Measurements from ENCODE around the gene PPP2R5D.
A peak's percentile ranks its signal among the peaks of the same experiment; 100 is the strongest.

PPP2R5D gene

DNA sequence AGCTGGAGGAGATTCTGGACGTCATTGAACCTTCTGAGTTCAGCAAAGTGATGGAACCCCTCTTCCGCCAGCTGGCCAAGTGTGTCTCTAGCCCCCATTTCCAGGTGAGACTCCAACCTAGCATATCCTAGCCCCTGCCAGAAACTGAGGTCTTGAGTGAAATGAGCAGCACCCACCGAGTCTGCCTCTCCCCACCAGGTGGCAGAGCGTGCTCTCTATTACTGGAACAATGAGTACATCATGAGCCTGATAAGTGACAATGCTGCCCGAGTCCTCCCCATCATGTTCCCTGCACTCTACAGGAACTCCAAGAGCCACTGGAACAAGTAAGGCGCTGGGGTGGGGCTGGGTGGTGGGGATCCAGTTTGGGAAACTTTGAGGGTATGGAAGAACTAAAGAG is 24.8 kb downstream of the PPP2R5D start:
- FAIRE-seq (no peak), DNase-seq (ENCODE audit: insufficient read length, low spot score) (no peak)

DNA sequence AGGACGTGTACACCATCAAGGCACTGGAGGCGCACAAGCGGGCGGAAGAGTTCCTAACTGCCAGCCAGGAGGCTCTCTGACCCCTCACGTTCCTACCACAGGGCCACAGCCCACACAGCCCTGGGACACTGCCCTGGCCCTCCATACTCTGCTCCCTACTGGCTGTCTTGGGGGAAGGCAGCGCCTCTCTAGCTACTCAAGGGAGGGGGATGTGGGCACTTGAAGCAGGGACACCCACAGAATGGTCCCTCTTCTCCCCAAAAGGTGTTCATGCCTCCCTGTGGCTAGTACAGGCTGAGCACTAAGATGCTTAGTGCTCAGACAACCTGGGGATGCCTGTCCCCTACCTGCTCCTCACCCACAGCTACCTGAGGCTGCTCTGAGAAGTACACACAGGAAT is 26.8 kb downstream of the PPP2R5D start:
- TF ChIP-seq, protein P1, sequence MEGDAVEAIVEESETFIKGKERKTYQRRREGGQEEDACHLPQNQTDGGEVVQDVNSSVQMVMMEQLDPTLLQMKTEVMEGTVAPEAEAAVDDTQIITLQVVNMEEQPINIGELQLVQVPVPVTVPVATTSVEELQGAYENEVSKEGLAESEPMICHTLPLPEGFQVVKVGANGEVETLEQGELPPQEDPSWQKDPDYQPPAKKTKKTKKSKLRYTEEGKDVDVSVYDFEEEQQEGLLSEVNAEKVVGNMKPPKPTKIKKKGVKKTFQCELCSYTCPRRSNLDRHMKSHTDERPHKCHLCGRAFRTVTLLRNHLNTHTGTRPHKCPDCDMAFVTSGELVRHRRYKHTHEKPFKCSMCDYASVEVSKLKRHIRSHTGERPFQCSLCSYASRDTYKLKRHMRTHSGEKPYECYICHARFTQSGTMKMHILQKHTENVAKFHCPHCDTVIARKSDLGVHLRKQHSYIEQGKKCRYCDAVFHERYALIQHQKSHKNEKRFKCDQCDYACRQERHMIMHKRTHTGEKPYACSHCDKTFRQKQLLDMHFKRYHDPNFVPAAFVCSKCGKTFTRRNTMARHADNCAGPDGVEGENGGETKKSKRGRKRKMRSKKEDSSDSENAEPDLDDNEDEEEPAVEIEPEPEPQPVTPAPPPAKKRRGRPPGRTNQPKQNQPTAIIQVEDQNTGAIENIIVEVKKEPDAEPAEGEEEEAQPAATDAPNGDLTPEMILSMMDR (IDR thresholded peaks at IDR 0.05; ENCODE audit: insufficient read depth, missing control alignments), result no peak
- DNase-seq (ENCODE audit: insufficient read length, low spot score), result no peak
- no peak for FAIRE-seq

More for the DNA sequence above, 24.8 kb downstream of the PPP2R5D start:
- TF ChIP-seq, protein P1 (IDR thresholded peaks at IDR 0.05; ENCODE audit: insufficient read depth, missing control alignments), result peak; percentile 34

DNA sequence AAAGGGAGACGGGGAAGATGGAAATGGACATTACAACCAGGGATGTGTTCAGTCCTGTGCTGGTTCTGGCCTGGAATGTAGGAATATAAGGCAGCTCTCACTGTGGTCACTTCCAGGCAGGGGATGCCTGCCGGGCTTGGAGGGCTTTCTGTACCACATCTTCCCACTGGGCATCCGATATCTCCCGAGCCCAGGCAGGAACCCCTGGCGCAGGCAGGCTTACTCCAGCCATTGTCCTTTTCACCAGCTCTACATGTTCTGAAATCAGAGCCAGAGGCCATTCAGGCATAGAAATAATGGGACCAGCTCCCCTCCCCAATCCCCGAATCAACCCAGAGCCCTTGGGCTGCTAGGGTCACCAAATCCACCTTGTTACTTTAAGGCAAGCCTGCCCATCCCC is 28.0 kb downstream of the PPP2R5D start:
- TF ChIP-seq, protein P1 (IDR thresholded peaks at IDR 0.05; ENCODE audit: insufficient read depth, missing control alignments), result no peak
- FAIRE-seq, result no peak
- no peak for DNase-seq (ENCODE audit: insufficient read length, low spot score)

DNA sequence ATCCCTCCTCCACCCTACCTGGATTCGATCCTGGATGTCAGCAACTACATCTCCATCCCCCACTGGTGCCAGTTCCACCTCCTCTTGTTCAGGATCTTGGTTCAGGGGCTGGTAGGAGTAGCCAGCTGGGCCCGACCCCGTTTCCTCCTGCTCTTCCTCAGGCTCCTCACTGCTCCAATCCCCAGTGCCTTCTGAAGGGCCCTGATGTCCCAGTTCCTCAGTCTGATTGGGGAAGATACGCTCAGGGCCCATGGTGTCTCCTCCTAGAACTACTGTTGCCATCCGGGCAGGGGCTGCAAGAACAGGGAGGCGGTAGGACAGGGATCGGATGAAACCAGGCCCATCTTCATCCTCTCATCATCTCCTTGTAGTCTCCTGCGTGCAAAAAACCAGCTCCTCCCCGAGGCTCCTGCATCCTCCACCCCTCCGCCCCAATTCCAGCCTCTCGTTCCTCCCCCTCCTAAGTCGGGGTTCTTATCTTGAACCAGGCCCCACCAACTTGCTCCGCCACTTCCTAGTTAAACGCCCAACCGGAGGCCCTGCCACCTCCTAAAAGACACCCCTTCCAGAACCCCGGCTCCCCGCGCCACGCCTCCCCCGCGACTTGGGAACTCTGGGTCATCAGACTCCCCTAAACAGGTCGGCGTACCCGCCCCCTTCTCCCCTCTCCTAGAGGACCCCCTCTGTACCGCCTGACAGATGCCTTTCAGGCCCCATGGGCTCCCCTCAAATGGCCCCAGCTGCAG is 28.9 kb downstream of the PPP2R5D start:
- DNase-seq (ENCODE audit: insufficient read length, low spot score) (no peak), FAIRE-seq (no peak)
- TF ChIP-seq, protein P1 (IDR thresholded peaks at IDR 0.05; ENCODE audit: insufficient read depth, missing control alignments), result no peak

DNA sequence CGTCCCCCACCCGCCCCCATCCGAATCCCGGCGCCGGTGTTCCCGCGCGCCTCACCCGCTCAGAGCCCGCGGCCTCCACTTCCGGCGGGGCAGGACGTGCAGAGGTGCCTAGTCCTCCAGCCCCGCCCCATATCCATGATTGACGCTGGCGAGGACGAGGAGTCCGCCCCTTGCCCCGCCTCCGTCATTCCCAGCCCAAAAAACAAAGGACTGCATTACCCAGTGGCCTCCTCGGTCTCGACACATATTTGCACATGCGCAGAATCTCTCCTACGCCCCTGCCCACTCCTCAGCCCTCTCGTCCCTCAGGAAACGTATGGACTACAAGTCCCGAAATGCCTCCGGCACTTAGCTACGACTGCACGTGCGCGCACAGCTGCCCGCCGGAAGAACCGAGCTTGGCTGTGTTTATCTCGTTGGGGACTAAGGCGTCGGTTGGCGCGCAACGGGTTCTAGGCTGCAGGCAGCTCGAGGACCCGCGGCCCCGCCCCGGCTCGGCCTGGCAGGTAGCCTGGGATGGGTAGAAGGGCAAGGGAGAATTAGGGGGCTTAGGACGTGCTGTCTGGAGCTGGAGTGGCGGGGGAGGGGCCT is 29.6 kb downstream of the PPP2R5D start, which contains the start of the genes KLHDC3 and MEA1:
TSS of gene KLHDC3 (plus strand) at position 407 of the 591 bp plus-strand sequence. CDS start 2,944 bp downstream, outside the sequence.
TSS of gene MEA1 (minus strand) at position 104 of the 591 bp plus-strand sequence. CDS start 133 bp downstream, outside the sequence.
- DNase-seq (ENCODE audit: insufficient read length, low spot score), result peak; percentile 91
- peak; percentile 38 for FAIRE-seq
- TF ChIP-seq, protein P1 (IDR thresholded peaks at IDR 0.05; ENCODE audit: insufficient read depth, missing control alignments), result no peak

DNA sequence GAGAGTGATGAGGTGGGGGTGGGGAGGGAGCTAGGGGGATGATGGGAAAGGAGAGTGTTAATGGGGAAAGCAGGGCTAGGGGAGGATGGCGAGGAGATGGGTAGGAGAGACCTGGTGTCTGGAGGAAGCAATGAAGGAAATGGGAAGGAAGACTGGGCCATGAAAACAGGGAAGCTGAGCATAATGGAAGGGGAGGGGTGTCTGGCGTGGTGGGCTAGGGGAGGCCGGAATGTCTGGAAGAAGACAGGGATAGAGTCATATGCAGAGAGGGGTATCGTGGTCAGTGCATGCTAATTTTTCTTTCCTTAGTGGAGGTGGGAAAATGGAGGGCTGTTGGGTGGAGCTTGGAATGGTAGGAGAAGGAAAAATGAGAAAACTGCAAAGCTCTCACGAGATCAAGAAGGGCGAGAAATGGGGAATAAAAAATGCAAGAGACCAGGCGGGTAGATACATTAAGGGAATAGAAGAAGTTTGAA is 30.1 kb downstream of the PPP2R5D start:
- no peak for FAIRE-seq
- TF ChIP-seq, protein P1 (IDR thresholded peaks at IDR 0.05; ENCODE audit: insufficient read depth, missing control alignments), result no peak
- DNase-seq (ENCODE audit: insufficient read length, low spot score), result peak; percentile 68

All from D721Med (cell line).